Neural cell (in vitro differentiated cells): Measurements from ENCODE around the gene ERVH48-1. TPM values are rescaled to one million over a fixed set of nuclear protein-coding genes. Genes with fewer than 3 reads are reported as not detected.

Experiments used
- H2AFZ ChIP-seq: fragments of 200-600, 300-800 bp; sonication (generic), shearing (Covaris generic); 2 replicates; pipeline ENCODE4 v1.6.0; 2014; ENCODE audit warnings: low read depth, mild to moderate bottlenecking, antibody characterized with exemption, low read length, moderate library complexity
- H3F3A ChIP-seq: fragments of 200-600 bp; shearing (Covaris generic); 2 replicates; pipeline ENCODE4 v1.6.1; 2016; ENCODE audit warnings: mild to moderate bottlenecking, moderate library complexity, mixed read lengths, antibody characterized with exemption, low read length; ENCODE audit not compliant: insufficient read depth, poor library complexity, severe bottlenecking
- H3K27ac ChIP-seq: fragments of 200-600, 300-800 bp; sonication (generic), shearing (Covaris generic); 2 replicates; pipeline ENCODE4 v1.5.1; 2014; ENCODE audit warnings: mild to moderate bottlenecking, low read length, moderate library complexity
- H3K27me3 ChIP-seq: fragments of 300-800, 200-600 bp; sonication (generic), shearing (Covaris generic); 2 replicates; pipeline ENCODE4 v1.6.0; 2014; ENCODE audit warnings: mild to moderate bottlenecking, low read depth, low read length, moderate library complexity; ENCODE audit not compliant: insufficient read depth
- H3K36me3 ChIP-seq: fragments of 300-800, 200-600 bp; sonication (generic), shearing (Covaris generic); 2 replicates; pipeline ENCODE4 v1.5.1; 2014; ENCODE audit warnings: mild to moderate bottlenecking, antibody characterized with exemption, low read length, moderate library complexity; ENCODE audit not compliant: insufficient read depth
- H3K4me2 ChIP-seq: fragments of 300-800, 200-600 bp; sonication (generic), shearing (Covaris generic); 2 replicates; pipeline ENCODE4 v1.6.0; 2014; ENCODE audit warnings: mild to moderate bottlenecking, low read length
- H3K4me3 ChIP-seq: fragments of 300-800, 200-600 bp; sonication (generic), shearing (Covaris generic); 2 replicates; pipeline ENCODE4 v1.5.1; 2014; ENCODE audit warnings: mild to moderate bottlenecking, low read length, moderate library complexity
- H3K79me2 ChIP-seq: fragments of 200-600 bp; shearing (Covaris generic); replicated peaks from 2 replicates; pipeline ENCODE4 v1.6.0; 2014; ENCODE audit warnings: mild to moderate bottlenecking, low read length, moderate library complexity; ENCODE audit not compliant: insufficient read depth
- H3K9ac ChIP-seq: fragments of 300-800, 200-600 bp; sonication (generic), shearing (Covaris generic); 2 replicates; pipeline ENCODE4 v1.6.1; 2016; ENCODE audit warnings: mild to moderate bottlenecking, low read length, mixed read lengths
- H3K9me2 ChIP-seq: fragments of 200-600 bp; shearing (Covaris generic); 2 replicates; pipeline ENCODE4 v1.6.1; 2016; ENCODE audit warnings: mild to moderate bottlenecking, low read length, mixed read lengths; ENCODE audit not compliant: insufficient read depth
- H3K9me3 ChIP-seq: fragments of 200-600, 300-800 bp; sonication (generic), shearing (Covaris generic); 2 replicates; pipeline ENCODE4 v1.6.1; 2016; ENCODE audit warnings: mild to moderate bottlenecking, mixed run types, low read length, moderate library complexity, mixed read lengths
- H4K20me1 ChIP-seq: fragments of 200-600 bp; shearing (Covaris generic); 2 replicates; pipeline ENCODE4 v1.6.1; 2016; ENCODE audit warnings: mild to moderate bottlenecking, mixed run types; ENCODE audit not compliant: insufficient read depth
- CTCF ChIP-seq: fragments of 450-650 bp; IDR thresholded peaks from 2 replicates; pipeline ENCODE4 v1.5.1; 2014; ENCODE audit warnings: antibody characterized with exemption, mild to moderate bottlenecking, moderate library complexity; ENCODE audit not compliant: poor library complexity, severe bottlenecking
- EP300 ChIP-seq: fragments of 450-650 bp; conservative IDR thresholded peaks from 2 replicates; pipeline ENCODE4 v1.6.1; 2014; ENCODE audit warnings: antibody characterized with exemption, mild to moderate bottlenecking, moderate library complexity; ENCODE audit not compliant: poor library complexity, severe bottlenecking
- EZH2 ChIP-seq: fragments of 200-600, 300-800 bp; shearing (Covaris generic), sonication (generic); IDR thresholded peaks from 2 replicates; pipeline ENCODE4 v1.6.1; 2014; ENCODE audit warnings: antibody characterized with exemption, low read length, borderline replicate concordance, mild to moderate bottlenecking; ENCODE audit not compliant: insufficient read depth, poor library complexity, severe bottlenecking
- MXI1 ChIP-seq: fragments of 450-650 bp; conservative IDR thresholded peaks from 2 replicates; pipeline ENCODE4 v1.6.1; 2014; ENCODE audit warnings: antibody characterized with exemption, mild to moderate bottlenecking; ENCODE audit not compliant: poor library complexity, severe bottlenecking
- POLR2AphosphoS5 ChIP-seq: IDR thresholded peaks from 2 replicates; pipeline ENCODE4 v1.6.1; 2012
- RAD21 ChIP-seq: fragments of 450-650 bp; conservative IDR thresholded peaks from 2 replicates; pipeline ENCODE4 v1.6.1; 2014; ENCODE audit warnings: antibody characterized with exemption, mild to moderate bottlenecking, moderate library complexity
- REST ChIP-seq: IDR thresholded peaks from 2 replicates; pipeline ENCODE4 v1.6.1; 2012; ENCODE audit warnings: borderline replicate concordance
- SMC3 ChIP-seq: fragments of 450-650 bp; conservative IDR thresholded peaks from 2 replicates; pipeline ENCODE4 v1.6.1; 2014; ENCODE audit warnings: antibody characterized with exemption, mild to moderate bottlenecking, moderate library complexity; ENCODE audit not compliant: poor library complexity
- TAF1 ChIP-seq: IDR thresholded peaks from 2 replicates; pipeline ENCODE4 v1.6.1; 2012; ENCODE audit warnings: low read depth
- polyA plus RNA-seq: library from polyadenylated mRNA; depleted of rRNA; stranded (reverse); fragments of >200 nt; gene quantifications from 2 replicates; pipeline ENCODE4 v1.2.3, GENCODE V29; 2014

ERVH48-1 gene
- polyA plus RNA-seq, 1 donor from 2014 or later = not detected

GRCh38 chr21:42942244-42942643 is 16.8 kb upstream of the ERVH48-1 start:
- Histone ChIP-seq H3K9me2 (no peaks in the 10 kb centered on the region), H3K4me2 (no peak overlapping the region), H3K79me2 (no peaks in the 10 kb centered on the region), H4K20me1 (no peaks in the 10 kb centered on the region), H2AFZ (no peak overlapping the region), H3K36me3 (no peaks in the 10 kb centered on the region), H3K27me3 (no peaks in the 10 kb centered on the region), H3K9ac (no peak overlapping the region), H3K4me3 (no peak overlapping the region), H3F3A (no peaks in the 10 kb centered on the region), H3K27ac (no peak overlapping the region), H3K9me3 (no peaks in the 10 kb centered on the region)
- no peak for TF ChIP-seq EP300
- no peak for TF ChIP-seq REST
- TF ChIP-seq MXI1 = no peak
- TF ChIP-seq RAD21 = no peak
- no peak for TF ChIP-seq EZH2
- no peak for TF ChIP-seq SMC3
- TF ChIP-seq TAF1 = no peak
- no peak for TF ChIP-seq CTCF
- TF ChIP-seq POLR2AphosphoS5 = no peak

GRCh38 chr21:42941696-42942085 is 16.3 kb upstream of the ERVH48-1 start:
- H3K4me2 ChIP-seq = no peak overlapping the region
- no peak overlapping the region for H3K9ac ChIP-seq
- no peak overlapping the region for H3K27ac ChIP-seq
- TF ChIP-seq MXI1 (no peak), EP300 (no peak), REST (no peak), RAD21 (no peak), SMC3 (no peak), EZH2 (no peak)
- no peak overlapping the region for H3K4me3 ChIP-seq
- H3K9me2 ChIP-seq = no peaks in the 10 kb centered on the region
- no peaks in the 10 kb centered on the region for H3K36me3 ChIP-seq
- H3F3A ChIP-seq = no peaks in the 10 kb centered on the region
- no peaks in the 10 kb centered on the region for H3K79me2 ChIP-seq
- no peak overlapping the region for H2AFZ ChIP-seq
- H3K9me3 ChIP-seq = no peaks in the 10 kb centered on the region
- no peaks in the 10 kb centered on the region for H3K27me3 ChIP-seq
- no peaks in the 10 kb centered on the region for H4K20me1 ChIP-seq
